HCT116 (cell line): ENCODE results near the gene CYP2S1.

Experiments used
- EGR1 ChIP-seq: IDR thresholded peaks from 2 replicates; pipeline ENCODE4 v1.6.1; 2012; ENCODE audit warnings: low read depth
- POLR2AphosphoS5 ChIP-seq: IDR thresholded peaks from 2 replicates; pipeline ENCODE4 v1.6.1; 2011; ENCODE audit warnings: mild to moderate bottlenecking, low read depth, low read length, moderate library complexity
- ZNF274 ChIP-seq: fragments of 200-500 bp; sonication (Bioruptor generic); IDR thresholded peaks from 2 replicates; pipeline ENCODE4 v1.6.1; 2014; ENCODE audit warnings: mild to moderate bottlenecking, low read depth, low read length, inconsistent platforms
- TF ChIP-seq, protein P1 (sequence below): IDR thresholded peaks from 2 replicates; pipeline ENCODE4 v1.6.1; 2012
- TF ChIP-seq, protein P2 (sequence below), 3 experiments: fragments of 200-600 bp in 1 of 3; sonication (generic) in 1 of 3; IDR thresholded peaks in 2 of 3; conservative IDR thresholded peaks in 1 of 3; 2 replicates each; pipeline ENCODE4 v1.5.1; 2012 to 2017; ENCODE audit warnings: low read depth in 2 of 3, low read length in 2 of 3, antibody characterized with exemption in 1 of 3, borderline replicate concordance in 1 of 3, control low read depth in 1 of 3, mild to moderate bottlenecking in 1 of 3, mixed read lengths in 1 of 3, mixed run types in 1 of 3, moderate library complexity in 1 of 3; ENCODE audit not compliant: insufficient read depth in 1 of 3
- TF ChIP-seq, protein P3 (sequence below): IDR thresholded peaks from 2 replicates; pipeline ENCODE4 v1.6.1; 2012

DNA sequence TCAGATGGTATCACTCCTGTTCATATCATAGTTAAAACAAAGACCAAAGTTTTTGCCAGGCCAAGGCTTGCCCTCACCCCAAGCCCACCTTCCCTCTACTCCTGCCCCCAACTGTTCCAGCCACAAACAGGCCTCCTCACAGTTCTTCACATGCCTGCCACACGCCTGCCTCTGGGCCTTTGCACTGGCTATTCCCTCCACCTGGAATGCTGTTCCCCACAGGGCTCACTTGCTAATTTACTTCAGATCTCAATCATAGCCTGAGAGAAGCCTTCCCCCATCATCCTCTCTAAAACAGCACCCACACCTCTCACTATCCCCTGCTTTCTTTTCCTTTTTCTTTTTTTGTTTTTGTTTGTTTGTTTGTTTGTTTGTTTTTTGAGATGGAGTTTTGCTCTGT, 21.1 kb downstream of the CYP2S1 start:
- TF ChIP-seq, protein P1, sequence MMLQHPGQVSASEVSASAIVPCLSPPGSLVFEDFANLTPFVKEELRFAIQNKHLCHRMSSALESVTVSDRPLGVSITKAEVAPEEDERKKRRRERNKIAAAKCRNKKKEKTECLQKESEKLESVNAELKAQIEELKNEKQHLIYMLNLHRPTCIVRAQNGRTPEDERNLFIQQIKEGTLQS: no peak
- TF ChIP-seq, protein P2, sequence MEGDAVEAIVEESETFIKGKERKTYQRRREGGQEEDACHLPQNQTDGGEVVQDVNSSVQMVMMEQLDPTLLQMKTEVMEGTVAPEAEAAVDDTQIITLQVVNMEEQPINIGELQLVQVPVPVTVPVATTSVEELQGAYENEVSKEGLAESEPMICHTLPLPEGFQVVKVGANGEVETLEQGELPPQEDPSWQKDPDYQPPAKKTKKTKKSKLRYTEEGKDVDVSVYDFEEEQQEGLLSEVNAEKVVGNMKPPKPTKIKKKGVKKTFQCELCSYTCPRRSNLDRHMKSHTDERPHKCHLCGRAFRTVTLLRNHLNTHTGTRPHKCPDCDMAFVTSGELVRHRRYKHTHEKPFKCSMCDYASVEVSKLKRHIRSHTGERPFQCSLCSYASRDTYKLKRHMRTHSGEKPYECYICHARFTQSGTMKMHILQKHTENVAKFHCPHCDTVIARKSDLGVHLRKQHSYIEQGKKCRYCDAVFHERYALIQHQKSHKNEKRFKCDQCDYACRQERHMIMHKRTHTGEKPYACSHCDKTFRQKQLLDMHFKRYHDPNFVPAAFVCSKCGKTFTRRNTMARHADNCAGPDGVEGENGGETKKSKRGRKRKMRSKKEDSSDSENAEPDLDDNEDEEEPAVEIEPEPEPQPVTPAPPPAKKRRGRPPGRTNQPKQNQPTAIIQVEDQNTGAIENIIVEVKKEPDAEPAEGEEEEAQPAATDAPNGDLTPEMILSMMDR (IDR thresholded peaks at IDR 0.05 in 2 of 3, conservative IDR thresholded peaks at IDR 0.05 in 1 of 3; ENCODE audit: borderline replicate concordance in 1 of 3, insufficient read depth in 1 of 3, low read depth in 2 of 3, low read length in 2 of 3): no peak
- TF ChIP-seq POLR2AphosphoS5 (no peak), EGR1 (no peak), ZNF274 (no peak)
- TF ChIP-seq, protein P3, sequence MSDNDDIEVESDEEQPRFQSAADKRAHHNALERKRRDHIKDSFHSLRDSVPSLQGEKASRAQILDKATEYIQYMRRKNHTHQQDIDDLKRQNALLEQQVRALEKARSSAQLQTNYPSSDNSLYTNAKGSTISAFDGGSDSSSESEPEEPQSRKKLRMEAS: no peak
